WTC11 (cell line): ENCODE data around the gene ANXA2. TPM values are rescaled to one million over a fixed set of nuclear protein-coding genes. Genes with fewer than 3 reads are reported as not detected.
A peak's percentile ranks its signal among the peaks of the same experiment; 100 is the strongest.

Source experiments
- ATAC-seq: fragments of 200-7000 bp; cut with Tn5 transposase; 2 replicates; pipeline ENCODE4 v1.10.0; 2021; ENCODE audit warnings: mild to moderate bottlenecking, moderate library complexity
- CTCF ChIA-PET: fragments of 300-600 bp; sonication (Branson Sonifier 250); formaldehyde crosslinking; loops from one replicate; lab custom pipeline; 2021; ENCODE audit warnings: antibody characterized with exemption; lab: Charles Lee
- POLR2A ChIA-PET: fragments of 350-600 bp; sonication (Branson Sonifier 250); formaldehyde crosslinking; loops from one replicate; lab custom pipeline; 2021; ENCODE audit warnings: antibody characterized with exemption; lab: Charles Lee
- DNase-seq: peaks from one replicate; pipeline ENCODE4 v3.0.0; 2021; ENCODE audit warnings: low spot score
- H3K27ac Mint-ChIP-seq: 2 replicates; pipeline ENCODE4 v1.8.0; 2021; ENCODE audit warnings: mixed read lengths
- H3K27me3 Mint-ChIP-seq: 2 replicates; pipeline ENCODE4 v1.8.0; 2021; ENCODE audit warnings: low read depth, mild to moderate bottlenecking, moderate library complexity, mixed read lengths
- H3K36me3 Mint-ChIP-seq: 2 replicates; pipeline ENCODE4 v1.8.0; 2021; ENCODE audit warnings: mixed read lengths
- H3K4me1 Mint-ChIP-seq: 2 replicates; pipeline ENCODE4 v1.8.0; 2022; ENCODE audit warnings: mixed read lengths
- H3K4me3 Mint-ChIP-seq: 2 replicates; pipeline ENCODE4 v1.8.0; 2021; ENCODE audit warnings: mild to moderate bottlenecking, moderate library complexity, mixed read lengths
- H3K9me3 Mint-ChIP-seq: 2 replicates; pipeline ENCODE4 v1.8.0; 2021; ENCODE audit warnings: mixed read lengths
- AR ChIP-seq: fragments of 250-450 bp; sonication (Bioruptor Pico); IDR thresholded peaks from 2 replicates; pipeline ENCODE4 v1.9.0; 2021; ENCODE audit warnings: mild to moderate bottlenecking
- ATF6 ChIP-seq: sonication (generic); formaldehyde crosslinking; IDR thresholded peaks from 2 replicates; pipeline ENCODE4 v1.8.1; 2023; ENCODE audit warnings: mild to moderate bottlenecking, missing genetic modification reagents
- CBFB ChIP-seq: sonication (generic); formaldehyde crosslinking; IDR thresholded peaks from 2 replicates; pipeline ENCODE4 v1.8.1; 2022; ENCODE audit warnings: mild to moderate bottlenecking, low read depth, missing genetic modification reagents
- E2F5 ChIP-seq: sonication (generic); formaldehyde crosslinking; IDR thresholded peaks from 2 replicates; pipeline ENCODE4 v1.8.1; 2022; ENCODE audit warnings: mild to moderate bottlenecking, moderate library complexity, missing genetic modification reagents
- FOXP4 ChIP-seq: sonication (generic); formaldehyde crosslinking; IDR thresholded peaks from 2 replicates; pipeline ENCODE4 v1.8.0; 2022; ENCODE audit warnings: mild to moderate bottlenecking, missing genetic modification reagents
- GTF2I ChIP-seq: fragments of 250-450 bp; sonication (Bioruptor Pico); conservative IDR thresholded peaks from 2 replicates; pipeline ENCODE4 v1.4.0; 2021; ENCODE audit warnings: mild to moderate bottlenecking
- HMGA2 ChIP-seq: fragments of 250-450 bp; sonication (Bioruptor Pico); IDR thresholded peaks from 2 replicates; pipeline ENCODE4 v1.4.0; 2021; ENCODE audit warnings: mild to moderate bottlenecking, moderate library complexity
- JUN ChIP-seq: sonication (generic); formaldehyde crosslinking; IDR thresholded peaks from 2 replicates; pipeline ENCODE4 v1.8.0; 2023; ENCODE audit warnings: mild to moderate bottlenecking, missing genetic modification reagents
- NR1H2 ChIP-seq: sonication (generic); formaldehyde crosslinking; IDR thresholded peaks from 2 replicates; pipeline ENCODE4 v1.9.0; 2021; ENCODE audit warnings: mild to moderate bottlenecking, moderate library complexity, missing genetic modification reagents
- PRDM15 ChIP-seq: sonication (generic); formaldehyde crosslinking; IDR thresholded peaks from 2 replicates; pipeline ENCODE4 v1.8.0; 2022; ENCODE audit warnings: missing genetic modification reagents
- PRRX2 ChIP-seq: fragments of 250-450 bp; sonication (Bioruptor Pico); IDR thresholded peaks from 2 replicates; pipeline ENCODE4 v1.8.0; 2021; ENCODE audit warnings: mild to moderate bottlenecking
- ZBTB21 ChIP-seq: sonication (generic); formaldehyde crosslinking; IDR thresholded peaks from 2 replicates; pipeline ENCODE4 v1.8.1; 2023; ENCODE audit warnings: mild to moderate bottlenecking, missing genetic modification reagents, borderline replicate concordance
- ZMAT4 ChIP-seq: fragments of 250-450 bp; sonication (Bioruptor Pico); IDR thresholded peaks from 2 replicates; pipeline ENCODE4 v1.9.0; 2021; ENCODE audit warnings: mild to moderate bottlenecking
- ZNF263 ChIP-seq: sonication (generic); formaldehyde crosslinking; IDR thresholded peaks from 2 replicates; pipeline ENCODE4 v1.8.1; 2022; ENCODE audit warnings: low read depth, mild to moderate bottlenecking, moderate library complexity, missing genetic modification reagents
- ZNF532 ChIP-seq: fragments of 250-450 bp; sonication (Bioruptor Pico); IDR thresholded peaks from 2 replicates; pipeline ENCODE4 v1.9.0; 2021; ENCODE audit warnings: mild to moderate bottlenecking, borderline replicate concordance
- total RNA-seq: library from RNA; stranded (reverse); gene quantifications from 3 replicates; pipeline ENCODE4 v1.2.3, GENCODE V29; 2021

The ANXA2 gene
- total RNA-seq, 1 experiment from 2014 or later = 152 TPM

GRCh38 chr15:60399931-60400330 is 2.1 kb upstream of the ANXA2 start:
- Mint-ChIP-seq H3K27ac (no peak overlapping the region), H3K4me1 (peaks cover 43% of the 10 kb centered on the region), H3K27me3 (peaks cover 17% of the 10 kb centered on the region), H3K9me3 (no peaks in the 10 kb centered on the region), H3K36me3 (no peaks in the 10 kb centered on the region), H3K4me3 (0 out of 2 replicates have a peak overlapping the region, but pooled peaks have one; percentile 78)
- ATAC-seq (no peak), DNase-seq (no peak)
- TF ChIP-seq HMGA2 = no peak
- TF ChIP-seq PRRX2 (CRISPR knock-in tag) = no peak
- no peak for TF ChIP-seq ZNF263
- no peak for TF ChIP-seq CBFB (CRISPR knock-in tag)
- no peak for TF ChIP-seq NR1H2 (CRISPR knock-in tag)
- TF ChIP-seq ZMAT4 = no peak
- no peak for TF ChIP-seq ZNF532
- no peak for TF ChIP-seq ATF6 (CRISPR knock-in tag)
- TF ChIP-seq, all 79 proteins: peak for 0
- POLR2A ChIA-PET = no interaction called here
- CTCF ChIA-PET = interaction anchor here (0.6 to 2.3 kb wide), 3 partner anchors 40 to 393 kb away, joined by 3 to 8 read pairs (median 3); no protein-coding TSS in a partner anchor

- H3K27ac Mint-ChIP-seq = peak overlapping the region; percentile 63; the same call in 1 of the 2 replicates
- DNase-seq = no peak
- no peaks in the 10 kb centered on the region for H3K9me3 Mint-ChIP-seq
- POLR2A ChIA-PET = no interaction called here
- ATAC-seq = no peak
- H3K4me3 Mint-ChIP-seq = peak overlapping the region; percentile 78
- no peaks in the 10 kb centered on the region for H3K36me3 Mint-ChIP-seq
- CTCF ChIA-PET = interaction anchor here (0.6 to 2.3 kb wide), 4 partner anchors 40 to 392 kb away, joined by 3 to 8 read pairs (median 3); no protein-coding TSS in a partner anchor
- peaks cover 17% of the 10 kb centered on the region for H3K27me3 Mint-ChIP-seq
- peaks cover 48% of the 10 kb centered on the region for H3K4me1 Mint-ChIP-seq
- no peak for TF ChIP-seq ZBTB21 (CRISPR knock-in tag)
- TF ChIP-seq ZMAT4 = no peak
- TF ChIP-seq AR (CRISPR knock-in tag) = no peak
- no peak for TF ChIP-seq GTF2I (CRISPR knock-in tag)
- no peak for TF ChIP-seq PRDM15 (CRISPR knock-in tag)
- TF ChIP-seq JUN = no peak
- TF ChIP-seq FOXP4 (CRISPR knock-in tag) = no peak
- no peak for TF ChIP-seq E2F5 (CRISPR knock-in tag)
These were observed 1.6 kb upstream of the ANXA2 start for GRCh38 chr15:60399246-60399915.
